Activated naive CD8-positive, alpha-beta T cell treated with anti-CD3 and anti-CD28 coated beads for 36 hours (primary cell): ENCODE data around the gene GRK5. TPM values are rescaled to one million over a fixed set of nuclear protein-coding genes. Genes with fewer than 3 reads are reported as not detected.

ENCODE experiments used
- DNase-seq: peaks from one replicate; pipeline ENCODE4 v3.0.0; 2021
- H3K27ac Mint-ChIP-seq: one replicate; pipeline ENCODE4 v1.8.0; 2022; ENCODE audit warnings: mild to moderate bottlenecking, moderate library complexity, mixed read lengths
- H3K27me3 Mint-ChIP-seq: one replicate; pipeline ENCODE4 v1.8.0; 2022; ENCODE audit warnings: mild to moderate bottlenecking, mixed read lengths
- H3K36me3 Mint-ChIP-seq: one replicate; pipeline ENCODE4 v1.8.0; 2021; ENCODE audit warnings: mild to moderate bottlenecking, mixed read lengths
- H3K4me1 Mint-ChIP-seq: one replicate; pipeline ENCODE4 v1.8.0; 2021; ENCODE audit warnings: mixed read lengths
- H3K4me3 Mint-ChIP-seq: one replicate; pipeline ENCODE4 v1.8.0; 2022; ENCODE audit warnings: mild to moderate bottlenecking, moderate library complexity, mixed read lengths
- H3K9me3 Mint-ChIP-seq: one replicate; pipeline ENCODE4 v1.8.0; 2022; ENCODE audit warnings: mixed read lengths
- total RNA-seq, 2 experiments: library from RNA; stranded (reverse); gene quantifications; one replicate each; pipeline ENCODE4 v1.2.3, GENCODE V29; 2021

The GRK5 gene
- total RNA-seq, 2 experiments from 2014 or later, result 12.8 TPM

- Mint-ChIP-seq H3K4me3 (no peak overlapping the region), H3K9me3 (no peaks in the 10 kb centered on the region), H3K4me1 (peaks cover 5% of the 10 kb centered on the region), H3K27me3 (no peaks in the 10 kb centered on the region), H3K27ac (no peak overlapping the region), H3K36me3 (peaks cover 13% of the 10 kb centered on the region)
- DNase-seq, result no peak
Observed at GRCh38 chr10:119383174-119383856, 175.9 kb downstream of the GRK5 start.

DNA sequence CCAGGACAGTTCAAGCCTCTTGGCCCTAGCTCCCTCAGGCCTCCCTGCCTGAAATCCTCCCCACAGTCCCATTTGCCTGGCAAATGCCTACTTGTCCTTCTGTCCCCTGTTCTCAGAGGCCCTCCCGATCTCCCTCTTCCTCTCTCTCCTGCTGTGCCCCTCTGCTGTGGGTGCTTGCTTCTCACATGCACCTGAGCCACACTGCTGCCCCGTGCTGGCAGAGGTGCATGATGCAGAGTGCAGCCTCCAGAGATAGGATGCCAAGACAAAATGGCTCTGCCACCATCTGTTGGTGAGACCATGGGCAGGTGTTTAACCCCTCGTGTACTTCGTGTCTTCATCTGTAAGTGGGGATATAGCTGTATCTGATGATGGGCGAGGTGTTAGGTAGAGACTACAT is 176.8 kb downstream of the GRK5 start:
- Mint-ChIP-seq H3K27ac (no peak overlapping the region), H3K36me3 (peaks cover 13% of the 10 kb centered on the region), H3K9me3 (no peaks in the 10 kb centered on the region), H3K4me3 (no peak overlapping the region), H3K27me3 (no peaks in the 10 kb centered on the region), H3K4me1 (peaks cover 5% of the 10 kb centered on the region)
- DNase-seq, result no peak

DNA sequence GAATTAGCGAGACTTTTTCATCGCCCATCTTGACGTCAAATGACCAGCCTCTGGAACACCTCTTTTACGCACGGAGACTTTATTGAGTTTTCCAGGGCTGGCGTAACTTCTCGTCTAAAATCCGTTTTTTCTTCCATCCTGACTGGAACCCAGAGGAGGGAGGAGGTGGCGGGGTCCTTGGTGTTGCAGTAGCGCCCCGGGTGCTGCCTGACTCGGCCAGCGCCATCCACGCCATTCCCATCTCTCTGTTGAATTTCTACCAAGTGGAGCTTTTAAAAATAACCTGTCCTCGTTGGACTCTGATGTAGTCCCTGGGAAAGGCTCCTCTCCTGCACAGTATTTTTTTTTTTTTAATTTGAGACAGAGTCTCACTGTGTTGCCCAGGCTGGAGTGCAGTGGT is 179.3 kb downstream of the GRK5 start:
- Mint-ChIP-seq H3K4me1 (peaks cover 2% of the 10 kb centered on the region), H3K27me3 (no peaks in the 10 kb centered on the region), H3K9me3 (no peaks in the 10 kb centered on the region), H3K4me3 (no peak overlapping the region), H3K36me3 (peaks cover 7% of the 10 kb centered on the region), H3K27ac (no peak overlapping the region)
- no peak for DNase-seq

DNA sequence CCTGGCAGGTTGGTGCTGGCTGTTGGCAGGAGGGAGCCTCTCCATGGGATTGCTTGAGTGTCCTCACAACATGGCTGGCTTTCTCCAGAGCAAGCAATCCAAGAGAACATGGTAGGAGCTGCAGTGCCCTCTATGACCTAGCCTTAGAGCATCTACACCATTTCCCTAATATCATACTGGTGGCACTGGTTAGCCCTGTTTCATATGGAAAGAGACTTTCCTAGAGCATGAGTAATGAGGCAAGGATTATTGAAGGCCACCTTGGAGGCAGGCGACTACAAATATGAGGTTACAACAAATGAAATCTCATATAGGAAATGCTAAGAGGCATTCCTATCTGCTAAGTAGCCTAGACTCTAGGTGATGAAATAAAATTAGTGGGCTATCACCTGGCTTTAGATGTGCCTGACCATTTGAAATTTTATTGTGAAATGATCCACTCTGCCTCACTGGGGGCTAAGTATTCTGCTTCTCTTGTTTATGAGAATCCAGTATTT is 181.5 kb downstream of the GRK5 start:
- DNase-seq, result no peak
- Mint-ChIP-seq H3K27me3 (no peaks in the 10 kb centered on the region), H3K36me3 (peaks cover 4% of the 10 kb centered on the region), H3K4me3 (no peak overlapping the region), H3K27ac (no peak overlapping the region), H3K4me1 (peaks cover 3% of the 10 kb centered on the region), H3K9me3 (no peaks in the 10 kb centered on the region)

GRCh38 chr10:119391440-119392251 is 184.3 kb downstream of the GRK5 start:
- H3K4me3 Mint-ChIP-seq, result no peak overlapping the region
- H3K27ac Mint-ChIP-seq, result no peak overlapping the region
- no peaks in the 10 kb centered on the region for H3K9me3 Mint-ChIP-seq
- no peaks in the 10 kb centered on the region for H3K27me3 Mint-ChIP-seq
- peaks cover 5% of the 10 kb centered on the region for H3K36me3 Mint-ChIP-seq
- peaks cover 16% of the 10 kb centered on the region for H3K4me1 Mint-ChIP-seq
- DNase-seq, result no peak

GRCh38 chr10:119393019-119393418 is 185.6 kb downstream of the GRK5 start:
- H3K4me3 Mint-ChIP-seq, result no peak overlapping the region
- H3K36me3 Mint-ChIP-seq, result peaks cover 7% of the 10 kb centered on the region
- H3K27me3 Mint-ChIP-seq, result no peaks in the 10 kb centered on the region
- no peaks in the 10 kb centered on the region for H3K9me3 Mint-ChIP-seq
- peaks cover 16% of the 10 kb centered on the region for H3K4me1 Mint-ChIP-seq
- H3K27ac Mint-ChIP-seq, result no peak overlapping the region
- no peak for DNase-seq

GRCh38 chr10:119393421-119393820 is 186.1 kb downstream of the GRK5 start:
- Mint-ChIP-seq H3K27ac (peak overlapping the region; percentile 20), H3K4me3 (no peak overlapping the region), H3K27me3 (no peaks in the 10 kb centered on the region)

DNA sequence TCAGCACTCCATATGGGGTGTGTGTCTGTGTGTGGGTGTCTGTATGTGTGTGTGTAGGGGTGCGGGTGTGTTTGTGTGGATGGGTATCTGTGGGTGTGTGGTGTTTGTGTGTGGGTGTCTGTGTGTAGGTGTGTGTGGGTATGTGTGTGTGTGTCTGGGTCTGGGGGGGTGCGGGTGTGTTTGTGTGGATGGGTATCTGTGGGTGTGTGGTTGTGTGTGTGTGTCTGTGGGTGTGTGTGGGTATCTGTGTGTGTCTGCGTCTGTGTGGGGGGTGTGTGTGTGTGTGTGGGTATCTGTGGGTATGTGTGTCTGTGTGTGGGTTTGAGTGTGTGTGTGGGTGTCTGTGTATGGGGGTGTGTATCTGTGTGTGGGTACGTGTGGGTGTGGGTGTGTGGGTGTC is 186.5 kb downstream of the GRK5 start:
- peaks cover 16% of the 10 kb centered on the region for H3K4me1 Mint-ChIP-seq
- H3K27me3 Mint-ChIP-seq, result no peaks in the 10 kb centered on the region
- peaks cover 7% of the 10 kb centered on the region for H3K36me3 Mint-ChIP-seq
- H3K9me3 Mint-ChIP-seq, result no peaks in the 10 kb centered on the region
- DNase-seq, result no peak
- H3K27ac Mint-ChIP-seq, result peak overlapping the region; percentile 47
- H3K4me3 Mint-ChIP-seq, result no peak overlapping the region

More at GRCh38 chr10:119393421-119393820, 186.1 kb downstream of the GRK5 start:
- Mint-ChIP-seq H3K36me3 (peaks cover 7% of the 10 kb centered on the region), H3K9me3 (no peaks in the 10 kb centered on the region), H3K4me1 (peaks cover 16% of the 10 kb centered on the region)
- no peak for DNase-seq

DNA sequence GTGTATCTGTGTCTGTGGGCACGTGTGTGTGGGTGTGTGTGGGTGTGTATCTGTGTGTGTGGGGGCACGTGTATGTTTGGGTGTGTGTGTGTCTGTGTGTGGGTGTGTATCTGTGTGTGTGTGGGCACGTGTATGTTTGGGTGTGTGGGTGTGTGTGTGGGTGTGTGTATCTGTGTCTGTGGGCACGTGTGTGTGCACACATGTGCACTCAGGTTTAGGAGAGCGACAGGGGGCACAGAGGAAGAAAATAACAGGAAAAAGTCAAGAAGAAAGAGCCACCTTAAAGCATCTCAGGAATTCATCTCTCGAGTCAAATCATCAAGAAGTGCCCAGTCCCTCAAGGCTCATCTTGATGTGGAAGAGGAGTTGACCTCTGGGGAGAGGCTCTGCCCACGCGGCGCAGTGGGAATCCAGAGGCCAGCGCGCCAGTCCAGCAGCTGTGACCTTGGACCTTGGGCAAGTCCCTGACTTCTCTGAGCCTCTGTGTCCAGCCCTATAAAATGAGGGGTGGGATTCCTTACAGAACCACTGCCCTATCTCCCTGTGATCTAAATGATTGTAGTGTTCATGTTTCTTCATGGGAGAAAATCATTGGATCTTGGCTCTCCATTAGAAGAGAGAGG is 187.4 kb downstream of the GRK5 start:
- Mint-ChIP-seq H3K36me3 (peaks cover 7% of the 10 kb centered on the region), H3K4me1 (peaks cover 16% of the 10 kb centered on the region), H3K9me3 (no peaks in the 10 kb centered on the region), H3K4me3 (no peak overlapping the region), H3K27me3 (no peaks in the 10 kb centered on the region), H3K27ac (peak overlapping the region; percentile 45)
- DNase-seq, result no peak

DNA sequence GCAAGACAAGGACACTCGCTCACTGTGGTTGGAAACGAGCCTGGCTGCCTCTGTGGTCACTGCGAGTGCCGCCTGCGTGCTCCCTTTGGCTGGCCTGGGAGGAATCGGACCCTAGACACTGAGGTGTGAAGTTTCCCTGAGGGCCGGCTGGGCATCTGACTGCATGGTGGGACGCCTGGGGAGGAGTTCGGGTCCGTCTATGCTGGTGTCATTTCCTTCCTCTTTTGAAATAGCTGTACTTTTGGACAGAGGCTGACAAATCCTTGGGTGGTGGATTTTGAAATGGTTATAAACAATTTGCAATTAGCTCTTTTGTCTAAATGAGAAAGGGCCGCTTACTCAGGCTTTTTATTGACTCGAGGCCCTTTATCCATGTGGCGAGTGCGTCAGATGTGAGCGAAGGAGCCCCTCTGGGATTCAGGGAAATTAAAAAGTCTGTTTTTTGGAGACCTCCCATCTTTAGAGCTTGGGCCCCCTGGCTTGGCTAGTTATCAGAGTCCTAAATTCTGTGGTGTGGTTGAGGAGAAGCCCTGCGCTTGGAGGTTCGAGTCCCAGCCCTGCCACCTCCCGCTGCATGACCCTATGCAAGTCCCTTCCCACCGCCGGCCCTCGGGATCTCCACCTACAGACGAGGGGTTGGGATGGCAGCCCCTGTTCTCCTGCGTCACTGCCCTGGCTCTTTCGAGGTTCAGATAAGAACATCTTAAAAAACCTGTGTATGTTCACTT is 188.1 kb downstream of the GRK5 start:
- Mint-ChIP-seq H3K36me3 (peaks cover 7% of the 10 kb centered on the region), H3K4me1 (peaks cover 16% of the 10 kb centered on the region), H3K27me3 (no peaks in the 10 kb centered on the region), H3K4me3 (no peak overlapping the region), H3K27ac (no peak overlapping the region), H3K9me3 (no peaks in the 10 kb centered on the region)
- no peak for DNase-seq

GRCh38 chr10:119396008-119396708 is 188.8 kb downstream of the GRK5 start:
- Mint-ChIP-seq H3K9me3 (no peaks in the 10 kb centered on the region), H3K27me3 (no peaks in the 10 kb centered on the region), H3K36me3 (peaks cover 7% of the 10 kb centered on the region), H3K4me3 (no peak overlapping the region), H3K27ac (no peak overlapping the region), H3K4me1 (peaks cover 16% of the 10 kb centered on the region)
- DNase-seq, result no peak

- no peak for DNase-seq
- H3K27ac Mint-ChIP-seq, result no peak overlapping the region
- H3K9me3 Mint-ChIP-seq, result no peaks in the 10 kb centered on the region
Observed at GRCh38 chr10:119396709-119397071, 189.3 kb downstream of the GRK5 start.

GRCh38 chr10:119397416-119397815 is 190.0 kb downstream of the GRK5 start:
- H3K36me3 Mint-ChIP-seq, result peaks cover 7% of the 10 kb centered on the region

More at GRCh38 chr10:119396709-119397071, 189.3 kb downstream of the GRK5 start:
- peaks cover 16% of the 10 kb centered on the region for H3K4me1 Mint-ChIP-seq
- no peaks in the 10 kb centered on the region for H3K27me3 Mint-ChIP-seq
- peaks cover 7% of the 10 kb centered on the region for H3K36me3 Mint-ChIP-seq
- H3K4me3 Mint-ChIP-seq, result no peak overlapping the region

DNA sequence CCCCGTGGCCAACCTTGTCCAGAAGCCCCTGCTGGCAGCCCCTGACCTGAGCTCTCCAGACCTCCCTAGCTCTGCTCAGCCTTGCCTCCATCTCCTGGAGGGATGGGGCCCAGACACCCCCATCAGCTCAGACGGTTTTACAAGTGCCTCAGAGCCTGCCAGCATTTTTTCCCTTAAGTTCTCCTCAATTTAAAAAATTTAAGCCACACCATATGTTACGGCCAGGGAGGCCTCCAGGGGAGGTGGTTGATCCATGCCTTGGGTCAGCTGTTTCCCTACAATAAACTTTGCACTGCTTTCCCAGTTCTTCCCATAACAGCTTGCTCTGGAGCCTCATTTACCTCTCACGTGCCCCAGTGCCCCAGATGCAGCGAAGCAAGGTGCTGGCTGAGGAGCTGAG is 191.6 kb downstream of the GRK5 start:
- Mint-ChIP-seq H3K36me3 (peaks cover 6% of the 10 kb centered on the region), H3K4me1 (peaks cover 12% of the 10 kb centered on the region), H3K27me3 (no peaks in the 10 kb centered on the region), H3K27ac (no peak overlapping the region), H3K9me3 (no peaks in the 10 kb centered on the region), H3K4me3 (no peak overlapping the region)
- DNase-seq, result no peak

More at GRCh38 chr10:119397416-119397815, 190.0 kb downstream of the GRK5 start:
- Mint-ChIP-seq H3K9me3 (no peaks in the 10 kb centered on the region), H3K4me3 (no peak overlapping the region), H3K27ac (no peak overlapping the region), H3K4me1 (peaks cover 16% of the 10 kb centered on the region), H3K27me3 (no peaks in the 10 kb centered on the region)
- no peak for DNase-seq
